Activated CD8-positive, alpha-beta T cell treated with anti-CD3 and anti-CD28 coated beads for 36 hours (primary cell): Measurements from ENCODE around the gene FAM219A. TPM values are rescaled to one million over a fixed set of nuclear protein-coding genes. Genes with fewer than 3 reads are reported as not detected.
"Not testable (repeated sequence)": the region's sequence is repeated elsewhere in the genome, so short reads cannot be mapped to it uniquely, and the experiment has no call there.

Source experiments
- ATAC-seq: fragments of 200-7000 bp; cut with Tn5 transposase; one replicate; pipeline ENCODE4 v1.10.0; 2021; ENCODE audit warnings: mild to moderate bottlenecking, moderate library complexity
- CTCF ChIA-PET: fragments of 350-600 bp; sonication (Branson Sonifier 250); formaldehyde crosslinking; loops from one replicate; lab custom pipeline; 2021; ENCODE audit warnings: antibody characterized with exemption; lab: Charles Lee
- POLR2A ChIA-PET: fragments of 350-600 bp; sonication (Branson Sonifier 250); formaldehyde crosslinking; loops from one replicate; lab custom pipeline; 2021; ENCODE audit warnings: antibody characterized with exemption; lab: Charles Lee
- DNase-seq: peaks from one replicate; pipeline ENCODE4 v3.0.0-alpha.2; 2020
- H3K27ac Mint-ChIP-seq: one replicate; pipeline ENCODE4 v1.8.0; 2021; ENCODE audit warnings: mild to moderate bottlenecking, mixed read lengths
- H3K27me3 Mint-ChIP-seq: one replicate; pipeline ENCODE4 v1.8.0; 2021; ENCODE audit warnings: mixed read lengths
- H3K36me3 Mint-ChIP-seq: one replicate; pipeline ENCODE4 v1.8.0; 2021; ENCODE audit warnings: low read depth, mixed read lengths
- H3K4me1 Mint-ChIP-seq: one replicate; pipeline ENCODE4 v1.8.0; 2021; ENCODE audit warnings: low read depth, mixed read lengths
- H3K4me3 Mint-ChIP-seq: one replicate; pipeline ENCODE4 v1.8.0; 2021; ENCODE audit warnings: mild to moderate bottlenecking, moderate library complexity, mixed read lengths
- H3K9me3 Mint-ChIP-seq: one replicate; pipeline ENCODE4 v1.8.0; 2021; ENCODE audit warnings: mixed read lengths
- intact Hi-C: fragments of 100-400 bp; cut with micrococcal nuclease; formaldehyde crosslinking; loops from one replicate; pipeline ENCODE4 v1.10.0; 2022
- total RNA-seq, 2 experiments: library from RNA; stranded (reverse); gene quantifications; one replicate each; pipeline ENCODE4 v1.2.3, GENCODE V29; 2021
- TF ChIP-seq, protein P1 (sequence below): fragments of 200-600 bp; IDR thresholded peaks from one replicate; pipeline ENCODE4 v1.8.0; 2022; ENCODE audit warnings: antibody characterized with exemption, mild to moderate bottlenecking

The FAM219A gene
- total RNA-seq, 2 experiments from 2014 or later = 8.2 to 9.2 TPM

GRCh38 chr9:34366365-34366764 is 92.0 kb downstream of the FAM219A start:
- intact Hi-C loops = no loop called here
- POLR2A ChIA-PET = no interaction called here
- TF ChIP-seq, protein P1, sequence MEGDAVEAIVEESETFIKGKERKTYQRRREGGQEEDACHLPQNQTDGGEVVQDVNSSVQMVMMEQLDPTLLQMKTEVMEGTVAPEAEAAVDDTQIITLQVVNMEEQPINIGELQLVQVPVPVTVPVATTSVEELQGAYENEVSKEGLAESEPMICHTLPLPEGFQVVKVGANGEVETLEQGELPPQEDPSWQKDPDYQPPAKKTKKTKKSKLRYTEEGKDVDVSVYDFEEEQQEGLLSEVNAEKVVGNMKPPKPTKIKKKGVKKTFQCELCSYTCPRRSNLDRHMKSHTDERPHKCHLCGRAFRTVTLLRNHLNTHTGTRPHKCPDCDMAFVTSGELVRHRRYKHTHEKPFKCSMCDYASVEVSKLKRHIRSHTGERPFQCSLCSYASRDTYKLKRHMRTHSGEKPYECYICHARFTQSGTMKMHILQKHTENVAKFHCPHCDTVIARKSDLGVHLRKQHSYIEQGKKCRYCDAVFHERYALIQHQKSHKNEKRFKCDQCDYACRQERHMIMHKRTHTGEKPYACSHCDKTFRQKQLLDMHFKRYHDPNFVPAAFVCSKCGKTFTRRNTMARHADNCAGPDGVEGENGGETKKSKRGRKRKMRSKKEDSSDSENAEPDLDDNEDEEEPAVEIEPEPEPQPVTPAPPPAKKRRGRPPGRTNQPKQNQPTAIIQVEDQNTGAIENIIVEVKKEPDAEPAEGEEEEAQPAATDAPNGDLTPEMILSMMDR = no peak
- ATAC-seq = no peak
- Mint-ChIP-seq H3K4me1 (peaks cover 17% of the 10 kb centered on the region), H3K4me3 (no peak overlapping the region), H3K27me3 (no peaks in the 10 kb centered on the region), H3K36me3 (peaks cover 18% of the 10 kb centered on the region), H3K27ac (no peak overlapping the region), H3K9me3 (peaks cover 7% of the 10 kb centered on the region)
- CTCF ChIA-PET = interaction anchor here (0.8 to 1.9 kb wide), 2 partner anchors 37 to 114 kb away, joined by 3 to 4 read pairs; no protein-coding TSS in a partner anchor
- no peak for DNase-seq

GRCh38 chr9:34365282-34365681 is 93.1 kb downstream of the FAM219A start:
- intact Hi-C loops = no loop called here
- DNase-seq (no peak), ATAC-seq (no peak)
- no peak overlapping the region for H3K4me3 Mint-ChIP-seq
- H3K36me3 Mint-ChIP-seq = peaks cover 10% of the 10 kb centered on the region
- peaks cover 13% of the 10 kb centered on the region for H3K4me1 Mint-ChIP-seq
- POLR2A ChIA-PET = interaction anchor here (1.5 kb wide), 1 partner anchor 14 kb away, joined by 3 read pairs; no protein-coding TSS in a partner anchor
- H3K9me3 Mint-ChIP-seq = peaks cover 4% of the 10 kb centered on the region
- no peaks in the 10 kb centered on the region for H3K27me3 Mint-ChIP-seq
- CTCF ChIA-PET = interaction anchor here (0.8 to 2.4 kb wide), 4 partner anchors 10 to 113 kb away, joined by 3 to 10 read pairs (median 4); no protein-coding TSS in a partner anchor
- TF ChIP-seq, protein P1 = no peak
- H3K27ac Mint-ChIP-seq = no peak overlapping the region

DNA sequence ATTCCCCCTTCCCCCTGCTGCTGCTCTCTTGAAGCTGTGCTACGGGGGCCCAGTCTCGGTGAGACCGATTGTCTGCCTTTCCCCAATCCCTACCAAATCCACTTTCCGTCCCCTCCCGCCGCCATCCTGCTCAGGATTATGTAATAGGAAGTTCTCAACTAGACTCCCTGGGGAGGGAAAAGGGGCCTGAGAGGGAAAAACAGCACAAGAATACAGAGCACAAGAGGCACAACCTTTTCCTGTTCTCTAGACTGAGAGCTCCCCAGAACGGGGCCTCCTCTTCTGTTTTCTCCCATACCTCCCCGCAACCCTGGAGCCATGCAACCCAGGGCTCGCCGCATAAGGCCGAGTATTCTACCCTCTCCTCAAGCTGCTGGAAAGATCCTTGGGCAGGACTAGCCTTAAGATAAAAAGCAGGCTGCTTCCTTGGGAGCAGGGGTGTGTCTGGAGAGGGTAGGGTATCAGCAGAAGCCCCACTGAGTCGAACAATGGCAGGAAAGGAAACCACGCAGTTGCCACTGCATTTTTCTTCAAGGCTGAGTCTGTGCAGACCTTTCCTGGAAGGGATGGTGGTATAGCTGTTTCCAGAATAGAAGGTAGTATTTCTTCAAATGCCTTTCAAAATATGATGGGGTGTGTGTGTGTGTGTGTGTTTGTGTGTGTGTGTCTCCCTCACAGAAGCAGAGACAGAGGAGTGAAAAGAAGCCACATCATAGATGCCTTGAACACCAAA is 94.6 kb downstream of the FAM219A start:
- Mint-ChIP-seq H3K4me1 (peaks cover 9% of the 10 kb centered on the region), H3K27ac (no peak overlapping the region), H3K9me3 (peaks cover 4% of the 10 kb centered on the region), H3K27me3 (no peaks in the 10 kb centered on the region), H3K4me3 (no peak overlapping the region), H3K36me3 (peaks cover 8% of the 10 kb centered on the region)
- intact Hi-C loops = no loop called here
- ATAC-seq (peak; percentile 61), DNase-seq (peak; percentile 12)
- TF ChIP-seq, protein P1 = no peak
- POLR2A ChIA-PET = interaction anchor here (1.2 to 1.5 kb wide), 2 partner anchors 15 to 365 kb away, joined by 3 read pairs; no protein-coding TSS in a partner anchor
- CTCF ChIA-PET = interaction anchor here (1.0 to 2.4 kb wide), 2 partner anchors 11 to 40 kb away, joined by 3 to 10 read pairs; no protein-coding TSS in a partner anchor

GRCh38 chr9:34362614-34363214 is 95.7 kb downstream of the FAM219A start:
- ChIA-PET POLR2A (no interaction called here), CTCF (interaction anchor here (0.7 to 1.0 kb wide), 2 partner anchors 41 kb away, joined by 3 to 4 read pairs; no protein-coding TSS in a partner anchor)
- H3K4me3 Mint-ChIP-seq = no peak overlapping the region
- peaks cover 4% of the 10 kb centered on the region for H3K9me3 Mint-ChIP-seq
- ATAC-seq (no peak), DNase-seq (no peak)
- peaks cover 5% of the 10 kb centered on the region for H3K36me3 Mint-ChIP-seq
- H3K4me1 Mint-ChIP-seq = peaks cover 9% of the 10 kb centered on the region
- TF ChIP-seq, protein P1 = no peak
- intact Hi-C loops = no loop called here
- no peak overlapping the region for H3K27ac Mint-ChIP-seq
- no peaks in the 10 kb centered on the region for H3K27me3 Mint-ChIP-seq

DNA sequence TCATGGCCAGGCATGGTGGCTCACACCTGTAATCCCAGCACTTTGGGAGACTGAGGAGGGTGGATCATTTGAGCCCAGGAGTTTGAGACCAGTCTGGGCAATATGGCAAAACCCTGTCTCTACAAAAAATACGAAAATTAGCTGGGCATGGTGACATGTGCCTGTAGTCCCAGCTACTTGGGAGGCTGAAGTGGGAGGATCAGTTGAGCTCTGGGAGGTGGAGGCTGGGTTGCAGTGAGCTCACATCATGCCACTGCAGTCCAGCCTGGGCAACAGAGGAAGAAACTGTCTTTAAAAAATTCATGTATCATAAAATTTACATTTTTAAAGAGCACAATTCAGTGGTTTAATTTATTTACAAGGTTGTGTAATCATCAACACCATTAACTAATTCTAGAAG is 105.4 kb downstream of the FAM219A start:
- DNase-seq, H3K4me3 Mint-ChIP-seq, POLR2A ChIA-PET, ATAC-seq, H3K9me3 Mint-ChIP-seq, CTCF ChIA-PET, intact Hi-C loops, H3K27ac Mint-ChIP-seq, H3K27me3 Mint-ChIP-seq, H3K4me1 Mint-ChIP-seq: not testable (repeated sequence)
- peaks cover 14% of the 10 kb centered on the region for H3K36me3 Mint-ChIP-seq

DNA sequence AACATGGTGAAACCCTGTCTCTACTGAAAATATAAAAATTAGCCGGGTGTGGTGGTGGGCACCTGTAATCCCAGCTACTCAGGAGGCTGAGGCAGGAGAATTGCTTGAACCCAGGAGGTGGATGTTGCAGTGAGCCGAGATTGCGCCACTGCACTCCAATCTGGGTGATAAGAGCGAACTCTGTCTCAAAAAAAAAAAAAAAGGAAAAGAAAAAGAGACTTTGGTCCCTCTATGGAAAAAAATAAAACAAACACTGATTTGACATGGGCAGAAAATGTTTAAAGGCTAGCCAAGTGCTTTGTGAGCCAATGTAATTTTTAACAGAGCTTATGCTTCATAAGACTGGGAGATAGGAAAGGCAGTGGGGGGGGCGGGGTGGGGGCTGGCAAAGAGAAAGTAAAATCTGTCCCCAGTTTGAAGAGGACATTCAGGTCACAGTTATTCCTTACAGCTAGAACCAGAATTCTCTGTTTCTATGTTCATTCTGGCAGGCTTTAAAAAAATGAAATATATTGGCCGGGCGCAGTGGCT is 106.2 kb downstream of the FAM219A start:
- H3K36me3 Mint-ChIP-seq = peaks cover 14% of the 10 kb centered on the region
- H3K4me3 Mint-ChIP-seq, H3K27ac Mint-ChIP-seq, DNase-seq, POLR2A ChIA-PET, ATAC-seq, H3K27me3 Mint-ChIP-seq, H3K4me1 Mint-ChIP-seq, intact Hi-C loops, H3K9me3 Mint-ChIP-seq: not testable (repeated sequence)
- CTCF ChIA-PET = interaction anchor here (2.5 kb wide), 1 partner anchor 28 kb away, joined by 7 read pairs; no protein-coding TSS in a partner anchor
